ENCODE data around the gene COL7A1.
"Not testable (repeated sequence)": the region's sequence is repeated elsewhere in the genome, so short reads cannot be mapped to it uniquely, and the experiment has no call there.

Gene COL7A1

DNA sequence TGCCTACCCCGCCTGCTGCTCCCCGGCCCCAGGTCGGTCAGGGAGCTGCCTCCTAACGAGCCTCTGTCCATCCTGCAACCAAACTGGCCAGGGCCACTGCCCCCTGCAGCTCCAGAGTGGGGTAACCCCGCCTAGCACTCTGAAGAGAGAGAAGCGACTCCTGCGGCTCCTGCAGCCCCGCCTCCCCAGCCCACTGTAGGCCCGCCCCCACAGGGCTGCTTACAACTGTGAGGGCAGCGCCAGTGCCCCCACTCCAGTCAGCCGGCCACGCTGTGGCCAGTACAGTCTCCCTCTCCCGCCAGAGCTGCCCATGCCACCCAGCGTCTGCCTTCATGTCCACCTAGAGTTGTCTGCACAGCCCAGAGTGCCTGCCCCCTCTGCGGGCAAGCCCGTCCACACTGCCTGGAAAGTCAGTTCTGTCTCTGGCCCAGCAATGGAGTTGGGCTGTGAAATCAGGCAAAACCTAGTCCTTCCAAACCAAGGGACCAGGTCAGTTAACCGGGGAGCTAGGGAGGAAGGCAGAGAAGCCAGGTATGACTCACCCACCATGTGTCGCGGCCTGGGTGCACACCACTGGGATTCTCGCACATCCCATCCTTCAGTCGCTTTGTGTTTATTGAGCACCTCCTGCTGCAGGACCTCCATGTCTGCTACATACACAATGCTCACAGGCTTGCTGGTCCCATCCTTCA lies 33.9 kb downstream of the COL7A1 start:
- no peak for DNase-seq

DNA sequence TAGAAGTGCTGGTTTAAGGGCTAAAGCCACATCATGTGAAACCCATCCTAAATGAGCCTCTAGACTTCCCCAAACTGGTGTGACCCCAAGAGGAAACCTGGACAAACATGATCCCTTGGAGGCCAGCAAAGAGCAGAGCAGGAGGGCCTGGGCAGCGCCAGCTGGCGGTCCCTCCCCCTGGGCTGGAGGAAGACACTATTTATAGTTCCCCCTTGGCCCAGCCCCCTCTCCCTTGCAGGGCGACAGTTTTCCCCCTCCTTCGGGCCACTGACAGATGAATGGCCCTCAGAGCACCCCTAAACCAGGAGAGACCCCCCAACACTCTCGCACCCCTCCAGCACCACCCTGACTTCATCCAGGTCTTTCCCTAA lies 34.5 kb downstream of the COL7A1 start:
- no peak for DNase-seq

DNA sequence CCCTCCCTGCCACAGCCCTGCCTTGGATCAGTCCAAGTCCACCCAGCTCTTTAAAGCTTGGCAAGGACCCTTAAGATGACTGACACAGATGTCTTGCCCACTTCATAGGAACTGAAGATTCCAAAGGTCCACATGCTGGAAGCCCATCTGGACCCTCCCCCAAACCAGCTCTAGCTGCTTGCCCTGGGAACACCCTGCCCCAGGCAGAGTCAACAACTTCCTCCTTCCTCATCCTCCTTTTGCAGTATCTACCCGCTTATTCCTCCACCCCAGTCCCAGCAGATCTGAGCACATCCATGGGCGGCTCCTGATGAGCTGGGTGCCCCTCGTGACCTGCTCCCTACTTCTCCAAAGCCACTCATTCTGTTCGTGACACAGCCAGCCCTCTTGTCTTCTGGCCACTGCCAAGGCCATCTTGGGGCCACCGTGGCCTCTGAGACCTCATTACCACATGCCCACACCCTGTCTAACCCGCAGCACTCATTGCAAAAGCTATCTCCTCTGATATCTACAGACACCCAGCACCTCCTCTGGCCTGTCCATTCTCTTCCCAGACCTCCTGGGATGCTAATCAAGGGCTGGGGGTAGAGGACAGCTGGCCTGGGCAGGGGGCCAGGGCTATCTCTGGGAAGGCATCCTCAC lies 36.5 kb downstream of the COL7A1 start:
- no peak for DNase-seq

DNA sequence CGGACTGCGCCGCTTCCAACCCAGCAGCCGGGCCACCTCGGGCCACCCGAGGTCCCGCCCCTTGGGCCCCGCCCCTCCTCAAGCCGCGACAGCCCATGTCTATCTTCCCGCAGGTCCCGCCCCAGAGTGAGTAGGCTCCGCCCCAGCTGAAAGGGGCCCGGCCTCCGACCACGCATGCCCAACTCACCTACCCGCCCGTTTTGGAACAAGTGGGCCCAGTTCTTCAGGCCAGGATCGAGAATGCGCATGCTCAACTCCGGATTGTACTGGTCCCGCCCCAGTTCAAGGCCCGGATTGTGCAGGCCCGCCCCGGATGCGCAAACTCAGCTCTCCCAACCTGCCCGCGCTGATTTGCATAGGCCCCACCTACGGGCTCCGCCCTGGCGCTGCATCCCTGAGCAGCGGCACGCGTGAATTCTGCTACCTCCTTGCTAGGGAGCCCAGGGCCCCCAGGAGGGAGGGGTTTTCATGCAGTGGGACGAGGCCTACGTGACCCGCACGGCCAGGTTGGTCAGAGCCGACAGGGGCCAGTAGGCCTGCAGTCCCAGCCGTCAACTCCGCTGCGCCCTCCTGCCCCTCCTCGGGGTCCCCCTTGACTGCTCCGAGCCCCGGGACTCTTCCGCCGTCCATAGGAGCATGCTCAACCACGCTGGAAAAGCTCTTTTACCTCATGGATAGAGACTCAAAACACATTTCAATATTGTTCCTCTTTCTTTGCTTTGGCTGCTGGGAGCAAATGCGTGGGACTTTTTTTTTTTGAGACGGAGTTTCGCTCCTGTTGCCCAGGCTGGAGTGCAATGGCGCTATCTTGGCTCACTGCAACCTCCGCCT lies 38.1 kb downstream of the COL7A1 start, which contains the start of gene PFKFB4:
Gene PFKFB4 (minus strand): TSS at position 8 of the 831 bp plus-strand sequence. CDS start 26 bp downstream, outside the sequence.
- peak; percentile 98 to 99 for DNase-seq

DNA sequence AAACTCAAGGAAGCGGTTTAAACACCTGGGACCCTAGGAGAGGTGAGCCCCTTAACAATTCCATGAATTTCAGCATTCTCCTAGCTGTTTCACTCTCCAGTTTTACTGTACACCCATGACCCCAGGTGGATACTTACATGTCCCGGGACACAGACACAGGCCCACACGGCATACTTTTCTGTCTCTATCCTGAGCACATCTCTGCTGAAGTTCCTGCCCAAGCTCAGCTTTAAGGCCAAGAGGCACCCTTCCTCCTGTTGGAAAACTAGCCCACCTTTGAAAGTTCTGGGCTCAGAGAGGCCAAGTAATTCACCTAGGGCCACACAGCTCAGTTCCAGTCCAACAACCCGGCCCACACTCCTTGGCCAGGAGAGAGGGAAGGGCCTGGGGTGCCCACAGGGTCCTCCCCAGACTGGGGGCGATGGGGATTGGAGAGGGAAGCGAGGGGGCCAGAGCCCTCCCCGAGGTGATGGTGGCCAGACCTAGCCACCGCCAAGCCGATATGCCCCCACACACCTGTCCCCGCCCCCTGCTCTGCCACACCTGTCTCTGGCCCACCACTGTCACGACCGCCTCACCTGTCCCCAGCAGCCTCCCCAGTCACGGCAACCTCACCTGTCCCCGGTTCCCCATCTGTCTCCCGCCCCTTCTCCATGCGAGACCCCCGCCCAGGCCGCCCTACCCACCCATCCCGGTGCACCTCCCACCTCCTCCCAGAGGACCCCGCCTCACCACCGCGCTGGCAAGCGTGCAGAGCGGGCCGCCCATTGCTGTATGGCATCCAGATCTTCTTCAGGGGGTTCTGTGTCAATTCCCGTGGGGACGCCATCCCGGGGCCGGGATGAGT lies 39.0 kb downstream of the COL7A1 start:
- DNase-seq, result no peak

DNA sequence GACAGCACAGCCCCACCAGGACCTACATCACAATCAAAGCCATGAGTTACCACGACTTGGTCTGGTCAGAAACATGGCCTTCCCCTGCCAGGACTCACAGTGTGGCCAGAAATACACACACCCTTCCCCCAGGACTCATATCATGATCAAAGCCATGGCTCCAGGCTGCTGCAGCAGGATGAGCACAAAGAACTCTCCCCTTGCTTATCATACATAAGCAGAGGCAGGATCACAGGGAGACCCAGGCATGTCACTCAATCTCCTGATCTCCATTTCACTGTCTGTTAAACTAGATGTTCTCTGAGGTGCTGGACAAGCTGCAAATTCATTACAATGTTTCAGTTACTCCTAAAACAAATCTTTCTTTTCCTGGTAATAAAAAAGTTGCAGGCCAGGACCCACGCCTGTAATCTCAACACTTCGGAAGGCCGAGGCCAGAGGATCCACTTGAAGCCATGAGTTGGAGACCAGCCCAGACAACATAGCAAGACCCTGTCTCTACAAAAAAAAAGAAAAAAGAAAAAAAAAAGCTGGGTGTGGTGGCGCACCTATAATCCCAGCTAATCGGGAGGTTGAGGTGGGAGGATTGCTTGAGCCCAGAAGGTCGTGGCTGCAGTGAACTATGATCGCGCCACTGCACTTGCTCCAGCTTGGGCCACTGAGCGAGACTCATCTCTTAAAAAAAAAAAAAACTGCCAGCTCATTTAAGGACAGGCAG lies 39.7 kb downstream of the COL7A1 start:
- DNase-seq, result no peak

DNA sequence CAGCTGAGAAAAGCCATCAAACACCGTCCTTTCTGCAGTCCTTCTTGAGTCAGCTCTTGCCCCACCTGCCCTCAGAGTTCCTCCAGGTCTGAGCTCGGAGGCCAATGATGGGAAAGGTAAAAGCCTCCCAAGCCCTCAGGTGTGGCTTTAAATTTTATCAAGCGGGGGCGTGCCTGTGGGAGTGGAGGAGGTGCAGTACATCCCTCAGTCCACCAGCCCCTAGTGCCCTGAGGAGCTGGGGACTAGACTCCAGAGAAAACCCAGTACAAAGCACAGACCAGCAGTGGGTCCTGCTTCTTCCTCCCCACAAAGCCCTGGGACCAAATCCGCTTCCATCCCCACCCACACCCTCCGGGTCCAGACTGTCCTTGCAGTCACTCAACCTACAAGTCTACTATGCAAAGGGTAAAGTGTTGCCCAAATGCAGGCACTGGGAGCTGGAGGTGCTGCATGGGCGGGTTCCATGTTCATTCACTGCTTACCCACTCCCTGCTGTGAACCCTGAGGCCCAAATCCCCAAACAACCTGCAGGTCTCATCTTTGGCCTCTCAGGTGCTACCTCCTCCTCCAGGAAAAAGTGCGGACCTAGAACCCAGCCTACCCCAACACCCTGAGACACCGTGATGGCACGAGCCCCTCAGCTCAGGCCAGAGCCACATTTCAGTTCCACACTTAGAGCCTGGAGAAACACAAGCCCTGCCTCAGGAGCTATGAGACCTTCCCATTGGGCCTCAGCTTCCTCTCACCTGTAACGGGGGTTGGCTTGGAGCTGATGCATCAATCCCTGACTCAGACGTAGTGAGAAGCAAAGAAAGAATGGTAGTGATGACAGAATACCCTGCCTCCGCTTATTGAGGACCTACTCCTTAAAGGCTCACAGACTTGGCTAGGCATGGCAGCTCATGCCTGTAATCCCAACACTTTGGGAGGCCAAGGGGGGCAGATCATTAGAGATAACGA lies 41.0 kb downstream of the COL7A1 start:
- no peak for DNase-seq

DNA sequence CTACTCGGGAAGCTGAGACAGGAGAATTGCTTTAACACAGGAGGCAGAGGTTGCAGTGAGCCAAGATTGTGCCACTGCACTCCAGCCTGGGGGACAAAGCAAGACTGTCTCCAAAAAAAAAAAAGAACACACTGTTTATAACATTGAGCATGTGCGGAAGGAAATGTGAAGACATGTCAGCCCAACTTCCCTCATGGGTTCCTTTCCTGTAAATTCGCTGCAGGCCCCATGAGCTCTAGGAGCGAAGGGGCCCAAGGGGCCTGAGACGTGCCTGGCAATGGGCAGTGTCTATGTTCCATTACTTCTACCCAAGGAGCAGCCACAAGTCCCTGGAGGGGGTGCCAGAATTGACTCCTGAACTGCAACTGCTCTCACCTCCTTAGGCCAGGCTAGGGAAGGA lies 41.8 kb downstream of the COL7A1 start:
- DNase-seq, result no peak

DNA sequence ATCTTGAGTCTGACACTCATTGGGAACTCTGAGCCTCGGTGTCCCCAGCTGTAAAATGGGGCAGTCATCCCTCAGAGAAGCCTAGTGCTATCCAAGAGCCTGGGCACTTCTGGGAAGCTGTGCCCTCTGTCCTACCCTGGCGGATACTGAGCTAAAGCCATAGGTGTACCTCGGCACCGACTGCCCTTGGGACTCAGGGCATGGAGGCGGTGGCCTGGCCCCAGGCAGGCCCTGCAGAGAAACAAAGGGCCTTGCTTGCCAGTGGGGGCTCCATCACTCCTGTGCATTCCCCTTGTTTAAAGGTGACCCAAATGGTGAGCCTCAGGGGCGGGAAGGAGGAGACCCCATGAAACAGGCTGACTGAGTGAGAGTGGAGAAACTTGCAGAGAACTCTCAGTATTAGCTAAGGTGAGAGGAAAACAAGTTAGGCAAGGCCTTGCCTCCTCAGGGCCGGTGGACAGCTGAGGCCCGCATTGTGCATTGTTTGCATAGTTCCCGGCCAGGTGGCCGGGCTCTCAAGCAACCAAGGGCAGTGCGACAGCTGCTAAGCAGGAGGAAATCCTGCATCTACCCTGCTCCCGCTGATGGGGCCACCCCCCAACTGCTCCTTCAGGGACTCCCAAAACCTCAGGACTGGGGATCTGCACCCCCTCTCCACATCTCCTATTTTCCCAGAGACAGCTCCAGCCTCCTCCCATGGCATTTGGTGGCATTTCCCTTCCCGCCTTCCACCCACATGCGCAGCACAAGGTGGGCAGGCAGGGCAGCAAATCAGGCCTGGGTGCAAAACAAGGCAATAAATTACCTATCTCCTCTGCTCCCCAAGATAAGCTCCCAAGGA lies 42.8 kb downstream of the COL7A1 start:
- no peak for DNase-seq

DNA sequence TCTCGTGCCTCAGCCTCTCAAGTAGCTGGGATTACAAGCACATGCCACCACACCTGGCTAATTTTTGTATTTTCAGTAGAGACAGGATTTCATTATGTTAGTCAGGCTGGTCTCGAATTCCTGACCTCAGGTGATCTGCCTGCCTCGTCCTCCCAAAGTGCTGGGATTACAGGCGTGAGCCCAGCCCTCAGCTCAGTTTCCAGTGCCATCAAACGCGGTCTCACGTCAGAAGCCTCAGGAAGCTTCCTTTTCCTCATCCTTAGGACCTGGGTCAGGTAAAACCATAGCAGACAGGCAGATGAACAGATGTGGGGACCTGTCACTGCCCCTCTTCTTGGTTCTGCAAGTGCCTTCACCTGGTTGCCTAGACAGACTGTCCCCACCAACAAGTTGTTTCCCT lies 43.5 kb downstream of the COL7A1 start:
- not testable (repeated sequence) for DNase-seq

DNA sequence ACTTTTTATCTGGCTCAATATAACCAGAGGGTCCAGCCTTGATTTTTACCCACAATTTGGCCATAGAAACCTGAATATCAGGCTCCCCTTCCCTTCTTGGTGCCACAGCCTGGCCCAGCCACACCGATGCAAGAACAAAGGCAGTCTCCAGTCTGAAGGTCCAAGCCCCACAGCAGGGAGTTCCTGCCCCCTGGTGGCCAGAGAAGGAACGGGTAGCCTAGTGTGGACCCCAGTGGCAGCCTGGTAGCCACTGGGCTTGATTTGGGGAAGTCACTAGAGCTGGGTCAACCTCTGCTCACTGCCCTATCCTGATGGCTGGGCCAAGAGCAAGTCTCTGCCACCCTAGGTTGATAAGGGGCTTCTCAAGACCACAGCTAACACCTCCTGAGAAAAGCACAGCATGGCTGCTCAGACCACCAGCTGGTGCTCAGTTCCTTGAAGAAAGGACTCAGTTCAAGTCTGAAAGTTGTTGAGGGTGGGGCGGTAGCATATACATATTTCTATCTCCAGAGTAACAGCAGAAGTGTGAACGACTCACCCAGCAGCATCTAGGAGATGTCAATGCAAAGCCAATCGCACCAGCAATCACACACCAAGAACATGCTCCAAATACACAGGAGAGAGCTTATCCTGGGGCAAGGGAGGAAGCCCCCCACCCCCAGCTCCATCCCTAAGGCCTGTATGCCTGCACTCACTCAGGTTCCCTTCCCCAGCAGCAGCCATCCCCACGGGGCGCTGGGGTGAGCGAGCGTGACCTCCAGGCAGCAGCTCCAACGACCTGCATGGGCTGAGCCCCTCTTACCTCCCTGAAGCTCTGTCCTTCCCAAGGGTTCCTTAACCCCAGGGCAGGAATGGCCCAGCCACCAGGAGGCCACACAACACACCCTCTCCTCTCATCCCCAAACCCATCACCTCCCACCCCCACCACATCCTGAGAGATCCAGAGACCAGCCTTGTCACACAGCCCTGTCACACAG lies 46.1 kb downstream of the COL7A1 start:
- peak; percentile 82 to 85 for DNase-seq

DNA sequence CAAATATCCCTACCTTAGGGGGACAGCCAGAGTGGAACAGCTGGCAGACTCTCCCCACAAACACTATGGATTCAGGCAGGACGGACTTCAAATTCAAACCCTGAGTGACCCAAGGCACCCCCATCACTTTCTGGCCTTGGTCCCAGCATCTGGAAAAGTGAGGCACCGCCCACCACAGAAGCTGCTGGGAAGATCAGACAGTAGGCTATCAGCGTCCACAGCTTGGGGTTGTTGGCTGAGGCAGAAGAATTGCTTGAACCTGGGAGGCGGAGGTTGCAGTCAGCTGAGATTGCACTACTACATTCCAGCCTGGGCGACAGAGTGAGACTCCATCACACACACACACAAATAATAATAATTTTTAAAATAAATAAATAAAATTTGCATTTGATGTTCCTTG lies 47.0 kb downstream of the COL7A1 start:
- DNase-seq, result no peak

DNA sequence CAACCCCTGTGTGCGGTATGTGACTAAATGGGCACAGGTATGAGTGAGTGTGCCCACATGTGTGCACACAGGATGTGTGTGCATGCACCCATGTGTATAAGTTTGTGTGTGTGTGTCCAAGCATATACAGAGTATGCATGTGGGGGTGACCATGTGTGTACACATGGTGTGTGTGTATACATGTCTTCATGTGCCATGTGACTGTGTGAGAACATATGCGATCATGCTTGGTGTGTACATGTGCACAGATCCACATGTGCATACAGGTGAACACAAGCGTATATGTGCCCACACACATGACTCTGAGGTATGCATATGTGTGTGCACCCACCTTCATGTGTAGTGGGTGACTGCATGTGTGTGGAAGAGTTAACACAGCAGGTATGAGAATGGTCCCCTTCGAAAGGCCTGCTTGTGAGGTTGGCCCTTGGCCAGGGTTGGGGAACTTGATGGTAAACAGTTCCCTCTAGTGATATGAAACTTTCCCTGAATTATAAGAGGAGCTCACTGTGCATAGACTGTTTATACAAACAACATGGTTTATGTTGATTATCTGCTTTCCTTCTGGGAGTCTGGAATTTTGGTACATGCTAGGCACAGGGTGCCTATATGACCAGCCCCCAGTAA lies 48.8 kb downstream of the COL7A1 start:
- no peak for DNase-seq

DNA sequence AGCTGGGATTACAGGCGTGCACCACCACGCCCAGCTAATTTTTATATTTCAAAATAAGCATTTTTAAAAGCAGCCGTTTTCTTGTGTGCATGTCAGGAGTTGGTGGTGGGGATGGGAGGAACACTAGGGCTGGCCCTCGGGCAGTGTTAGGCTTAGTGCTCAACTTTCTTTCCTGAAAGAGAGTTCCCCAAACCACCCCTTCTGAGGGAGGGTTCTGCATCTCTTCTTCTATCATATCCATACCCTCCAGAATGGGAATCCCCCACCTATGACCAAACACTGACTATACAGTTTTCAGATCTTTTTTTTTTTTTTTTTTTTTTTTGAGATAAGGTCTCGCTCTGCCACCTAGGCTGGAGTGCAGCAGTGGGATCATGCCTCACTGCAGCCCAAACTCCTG lies 51.0 kb downstream of the COL7A1 start:
- DNase-seq, result no peak

DNA sequence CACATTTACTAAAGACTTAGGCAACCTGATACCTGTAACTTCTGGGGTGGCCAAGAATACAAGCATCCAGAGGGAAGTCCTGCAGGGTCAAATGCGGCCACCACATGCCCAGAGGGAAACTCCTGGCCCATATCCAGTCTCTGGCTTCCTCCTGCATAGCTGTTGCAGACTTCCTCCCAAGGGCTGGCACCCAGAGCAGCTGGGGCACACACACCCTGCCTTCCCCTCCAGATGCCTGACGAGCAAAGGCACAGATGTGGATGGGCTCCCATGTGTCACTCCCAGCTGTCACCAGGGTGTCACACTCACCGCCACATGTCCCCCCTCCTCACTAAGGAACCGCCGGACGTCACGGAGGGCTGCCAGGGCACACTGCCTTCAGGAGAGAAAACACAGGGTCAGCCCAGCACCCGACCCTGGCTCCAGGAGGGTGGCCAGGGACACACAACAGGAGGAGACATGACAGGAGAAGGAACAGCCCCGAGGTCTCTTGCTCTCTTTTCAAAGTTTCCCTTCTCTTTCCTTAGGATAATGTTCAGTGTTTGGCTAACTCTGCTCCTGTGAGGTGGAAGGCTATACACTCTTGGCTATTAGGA lies 51.8 kb downstream of the COL7A1 start:
- DNase-seq, result no peak

DNA sequence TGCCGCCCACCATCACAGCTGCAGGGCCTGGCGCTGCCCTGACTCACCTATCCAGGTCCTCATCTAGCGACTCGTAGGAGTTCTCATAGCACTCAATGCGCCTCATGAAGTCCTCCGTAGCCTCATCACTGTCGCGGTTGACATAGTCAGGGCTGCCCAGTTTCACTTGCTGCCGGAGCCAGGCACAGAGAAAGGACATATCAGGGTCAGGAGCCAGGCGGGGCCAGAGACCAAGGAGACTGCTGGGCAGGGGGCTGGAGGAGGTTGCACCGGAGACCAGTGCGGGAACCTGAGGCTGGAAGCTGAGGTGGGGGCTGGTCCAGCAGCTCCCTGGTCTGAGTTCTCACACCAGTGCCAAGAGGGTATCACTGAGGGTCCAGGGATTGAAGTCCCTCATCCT lies 56.7 kb downstream of the COL7A1 start:
- no peak for DNase-seq

DNA sequence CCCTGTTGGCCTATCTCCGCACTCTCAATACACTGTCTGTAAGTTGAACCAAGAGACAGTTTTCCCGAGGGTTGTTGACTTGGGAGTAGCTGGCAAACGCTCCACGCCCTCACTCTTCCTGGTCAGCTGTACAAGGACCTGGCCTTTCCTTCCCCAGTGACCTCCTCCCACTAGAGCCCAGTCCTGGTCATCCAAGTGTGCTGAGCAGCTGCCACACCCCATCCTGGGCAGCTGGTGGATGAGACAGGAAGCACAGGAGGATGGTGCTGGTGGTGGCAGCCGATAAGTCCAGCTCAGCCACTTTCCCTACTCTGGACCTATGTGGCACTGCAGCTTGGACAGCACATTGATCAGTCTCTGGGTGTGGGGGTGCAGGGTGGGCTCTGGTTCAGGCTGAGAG lies 58.3 kb downstream of the COL7A1 start:
- DNase-seq, result no peak

DNA sequence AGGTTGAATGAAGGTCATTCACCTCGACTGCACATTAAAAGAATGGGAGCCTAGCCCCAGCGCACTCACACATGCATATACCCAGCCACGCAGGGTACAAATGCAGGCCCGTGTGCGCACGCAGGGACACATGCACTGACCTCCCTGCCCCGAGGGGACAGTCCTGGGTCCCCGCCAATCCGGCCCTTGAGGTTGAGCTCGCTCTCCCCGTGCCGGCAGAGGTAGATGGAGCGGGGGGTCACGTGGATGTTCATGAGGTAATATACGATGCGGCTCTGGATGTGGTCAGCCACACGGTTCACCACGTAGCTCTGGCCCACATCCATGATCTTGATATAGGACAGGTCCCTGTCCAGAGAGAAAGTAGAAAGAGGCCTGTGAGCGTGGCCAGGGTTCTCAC lies 59.0 kb downstream of the COL7A1 start:
- DNase-seq, result no peak

All from activated CD4-positive, alpha-beta T cell treated with anti-CD3 and anti-CD28 coated beads, Interleukin-2, amount 50 U/mL, for 4 hours (primary cell).